WTC11 (cell line): ENCODE data around the gene SPATA2. TPM values are rescaled to one million over a fixed set of nuclear protein-coding genes. Genes with fewer than 3 reads are reported as not detected.

ENCODE experiments used
- AR ChIP-seq: fragments of 250-450 bp; sonication (Bioruptor Pico); IDR thresholded peaks from 2 replicates; pipeline ENCODE4 v1.9.0; 2021; ENCODE audit warnings: mild to moderate bottlenecking
- ATF3 ChIP-seq: sonication (generic); formaldehyde crosslinking; conservative IDR thresholded peaks from 2 replicates; pipeline ENCODE4 v1.8.1; 2022; ENCODE audit warnings: mild to moderate bottlenecking, missing genetic modification reagents
- E2F1 ChIP-seq: sonication (generic); formaldehyde crosslinking; IDR thresholded peaks from 2 replicates; pipeline ENCODE4 v1.8.0; 2022; ENCODE audit warnings: mild to moderate bottlenecking, missing genetic modification reagents
- ESRRA ChIP-seq: sonication (generic); formaldehyde crosslinking; IDR thresholded peaks from 2 replicates; pipeline ENCODE4 v1.8.1; 2022; ENCODE audit warnings: mild to moderate bottlenecking, missing genetic modification reagents, borderline replicate concordance
- FOXJ3 ChIP-seq: sonication (generic); formaldehyde crosslinking; IDR thresholded peaks from 2 replicates; pipeline ENCODE4 v1.9.0; 2021; ENCODE audit warnings: missing genetic modification reagents, mild to moderate bottlenecking, borderline replicate concordance
- GABPB1 ChIP-seq: sonication (generic); formaldehyde crosslinking; IDR thresholded peaks from 2 replicates; pipeline ENCODE4 v1.8.1; 2023; ENCODE audit warnings: mild to moderate bottlenecking, missing genetic modification reagents
- JUN ChIP-seq: sonication (generic); formaldehyde crosslinking; IDR thresholded peaks from 2 replicates; pipeline ENCODE4 v1.8.0; 2023; ENCODE audit warnings: mild to moderate bottlenecking, missing genetic modification reagents
- MXD4 ChIP-seq: fragments of 250-450 bp; sonication (Bioruptor Pico); IDR thresholded peaks from 2 replicates; pipeline ENCODE4 v1.8.0; 2021; ENCODE audit warnings: mild to moderate bottlenecking, moderate library complexity, borderline replicate concordance
- NFE2L1 ChIP-seq: sonication (generic); formaldehyde crosslinking; IDR thresholded peaks from 2 replicates; pipeline ENCODE4 v1.8.1; 2023; ENCODE audit warnings: missing genetic modification reagents
- NR1H2 ChIP-seq: sonication (generic); formaldehyde crosslinking; IDR thresholded peaks from 2 replicates; pipeline ENCODE4 v1.9.0; 2021; ENCODE audit warnings: mild to moderate bottlenecking, moderate library complexity, missing genetic modification reagents
- PRDM15 ChIP-seq: sonication (generic); formaldehyde crosslinking; IDR thresholded peaks from 2 replicates; pipeline ENCODE4 v1.8.0; 2022; ENCODE audit warnings: missing genetic modification reagents
- RELA ChIP-seq: sonication (generic); formaldehyde crosslinking; IDR thresholded peaks from 2 replicates; pipeline ENCODE4 v1.8.1; 2022; ENCODE audit warnings: missing genetic modification reagents, mild to moderate bottlenecking, borderline replicate concordance
- SOX15 ChIP-seq: fragments of 250-450 bp; sonication (Bioruptor Pico); IDR thresholded peaks from 2 replicates; pipeline ENCODE4 v1.9.0; 2021; ENCODE audit warnings: mild to moderate bottlenecking
- TCF7 ChIP-seq: sonication (generic); formaldehyde crosslinking; IDR thresholded peaks from 2 replicates; pipeline ENCODE4 v1.8.0; 2022; ENCODE audit warnings: mild to moderate bottlenecking, low read depth, missing genetic modification reagents, moderate library complexity
- TP53 ChIP-seq: sonication (generic); formaldehyde crosslinking; IDR thresholded peaks from 2 replicates; pipeline ENCODE4 v1.8.1; 2023; ENCODE audit warnings: mild to moderate bottlenecking, missing genetic modification reagents
- ZBTB21 ChIP-seq: sonication (generic); formaldehyde crosslinking; IDR thresholded peaks from 2 replicates; pipeline ENCODE4 v1.8.1; 2023; ENCODE audit warnings: mild to moderate bottlenecking, missing genetic modification reagents, borderline replicate concordance
- ZBTB43 ChIP-seq: sonication (generic); formaldehyde crosslinking; IDR thresholded peaks from 2 replicates; pipeline ENCODE4 v1.8.1; 2023; ENCODE audit warnings: mild to moderate bottlenecking, missing genetic modification reagents
- ZMAT4 ChIP-seq: fragments of 250-450 bp; sonication (Bioruptor Pico); IDR thresholded peaks from 2 replicates; pipeline ENCODE4 v1.9.0; 2021; ENCODE audit warnings: mild to moderate bottlenecking
- ZNF512 ChIP-seq: sonication (generic); formaldehyde crosslinking; IDR thresholded peaks from 2 replicates; pipeline ENCODE4 v1.8.1; 2022; ENCODE audit warnings: missing genetic modification reagents, borderline replicate concordance
- ZNF532 ChIP-seq: fragments of 250-450 bp; sonication (Bioruptor Pico); IDR thresholded peaks from 2 replicates; pipeline ENCODE4 v1.9.0; 2021; ENCODE audit warnings: mild to moderate bottlenecking, borderline replicate concordance
- ZSCAN18 ChIP-seq: fragments of 250-450 bp; sonication (Bioruptor Pico); IDR thresholded peaks from 2 replicates; pipeline ENCODE4 v2.1.2; 2022; ENCODE audit warnings: mild to moderate bottlenecking, moderate library complexity
- total RNA-seq: library from RNA; stranded (reverse); gene quantifications from 3 replicates; pipeline ENCODE4 v1.2.3, GENCODE V29; 2021

The SPATA2 gene
- total RNA-seq, 1 experiment from 2014 or later, result 11.3 TPM

GRCh38 chr20:49915380-49916145 lies at the start of gene SPATA2 (continued):
- TF ChIP-seq PRDM15 (CRISPR knock-in tag) (no peak), JUN (no peak), ATF3 (no peak), ZNF532 (no peak), FOXJ3 (CRISPR knock-in tag) (no peak), ZBTB21 (CRISPR knock-in tag) (no peak), NFE2L1 (CRISPR knock-in tag) (no peak), TCF7 (CRISPR knock-in tag) (no peak), AR (CRISPR knock-in tag) (no peak), ZMAT4 (no peak), ZBTB43 (CRISPR knock-in tag) (0 out of 2 replicates have a peak, but pooled peaks have one; percentile 11), ZSCAN18 (no peak), SOX15 (no peak), MXD4 (CRISPR knock-in tag) (no peak), ZNF512 (CRISPR knock-in tag) (no peak), RELA (CRISPR knock-in tag) (no peak), NR1H2 (no peak), TP53 (no peak), ESRRA (CRISPR knock-in tag) (no peak), GABPB1 (CRISPR knock-in tag) (peak; percentile 95), E2F1 (CRISPR knock-in tag) (no peak)
